GM18520 (cell line): Measurements from ENCODE around the gene PDHB.
"Not testable (repeated sequence)": the region's sequence is repeated elsewhere in the genome, so short reads cannot be mapped to it uniquely, and the experiment has no call there.

Source experiments
- ATAC-seq: cut with Tn5 transposase; IDR thresholded peaks from one replicate; pipeline ENCODE4 v1.9.1; 2021; ENCODE audit not compliant: unreplicated experiment

The PDHB gene

DNA sequence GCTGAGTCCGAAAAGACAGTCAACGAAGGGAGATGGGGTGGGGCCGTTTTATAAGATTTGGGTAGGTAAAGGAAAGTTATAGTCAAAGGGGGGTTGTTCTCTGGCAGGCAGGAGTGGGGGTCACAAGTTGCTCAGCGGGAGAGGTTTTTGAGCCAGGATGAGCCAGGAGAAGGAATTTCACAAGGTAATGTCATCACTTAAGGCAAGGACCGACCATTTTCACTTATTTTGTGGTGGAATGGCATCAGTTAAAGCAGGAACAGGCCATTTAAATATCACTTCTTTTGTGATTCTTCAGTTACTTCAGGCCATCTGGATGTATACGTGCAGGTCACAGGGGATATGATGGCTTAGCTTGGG lies 7.3 kb upstream of the PDHB start:
- not testable (repeated sequence) for ATAC-seq

DNA sequence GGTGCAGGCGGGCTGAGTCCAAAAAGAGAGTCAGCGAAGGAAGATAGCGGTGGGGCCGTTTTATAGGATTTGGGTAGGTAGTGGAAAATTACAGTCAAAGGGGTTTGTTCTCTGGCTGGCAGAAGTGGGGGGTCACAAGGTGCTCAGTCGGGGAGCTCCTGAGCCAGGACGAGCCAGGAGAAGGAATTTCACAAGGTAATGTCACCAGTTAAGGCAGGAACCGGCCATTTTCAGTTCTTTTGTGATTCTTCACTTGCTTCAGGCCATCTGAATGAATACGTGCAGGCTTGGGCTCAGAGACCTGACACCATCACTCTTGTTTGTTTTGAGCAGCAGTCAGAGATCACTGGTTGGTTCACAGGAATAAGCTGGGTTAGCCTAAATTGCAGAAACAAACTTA lies 3.6 kb upstream of the PDHB start:
- not testable (repeated sequence) for ATAC-seq

DNA sequence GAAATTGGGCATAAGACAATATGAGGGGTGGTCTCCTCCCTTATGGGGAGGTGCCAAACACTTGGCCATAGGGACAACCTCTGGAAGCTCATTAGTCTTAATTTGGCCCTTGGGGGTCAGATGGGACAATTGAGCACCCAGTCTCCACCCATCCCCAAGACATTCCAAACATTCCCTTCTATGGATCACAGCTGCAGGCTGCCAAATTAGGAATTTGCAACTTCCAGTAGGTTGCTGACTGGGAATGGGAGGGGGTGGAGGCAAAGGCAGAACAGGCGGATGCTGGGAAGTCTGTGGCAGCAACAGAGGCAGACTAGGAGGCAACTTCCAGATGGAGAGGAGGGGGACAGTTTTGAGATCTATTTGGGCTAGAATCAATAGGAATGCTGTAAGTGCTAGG lies 1.4 kb upstream of the PDHB start:
- no peak for ATAC-seq

DNA sequence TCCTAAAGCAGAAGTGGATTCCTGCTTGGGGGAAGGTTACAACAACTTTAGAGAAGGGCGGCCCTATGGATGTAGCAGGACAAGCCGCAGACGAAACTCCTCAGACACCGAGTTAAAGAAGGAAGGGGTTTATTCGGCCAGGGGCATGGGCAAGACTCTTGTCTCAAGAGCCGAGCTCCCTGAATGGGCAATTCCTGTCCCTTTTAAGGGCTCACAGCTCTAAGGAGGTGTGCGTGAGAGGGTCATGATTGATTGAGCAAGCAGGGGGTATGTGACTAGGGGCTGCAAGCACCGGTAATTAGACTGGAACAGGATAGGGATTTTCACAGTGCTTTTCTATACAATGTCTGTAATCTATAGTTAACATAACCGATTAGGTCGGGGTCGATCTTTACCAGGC lies 879 bp upstream of the PDHB start:
- ATAC-seq, result no peak

DNA sequence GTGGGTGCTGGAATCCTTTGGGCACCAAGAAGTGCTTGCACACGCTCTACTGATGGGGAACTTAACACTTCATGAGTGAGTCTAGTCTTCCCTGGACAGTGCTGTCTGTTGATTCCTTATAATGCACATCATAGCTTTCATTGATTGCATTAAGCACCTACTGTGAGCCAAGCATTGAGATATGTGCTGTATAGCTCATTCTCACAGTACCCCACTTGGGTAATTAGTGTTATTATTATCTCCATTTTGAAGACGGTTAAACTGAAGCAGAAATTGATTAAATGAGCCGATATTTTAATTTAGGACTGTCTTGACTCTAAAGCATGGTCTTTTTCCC lies 504 bp upstream of the PDHB start:
- no peak for ATAC-seq

DNA sequence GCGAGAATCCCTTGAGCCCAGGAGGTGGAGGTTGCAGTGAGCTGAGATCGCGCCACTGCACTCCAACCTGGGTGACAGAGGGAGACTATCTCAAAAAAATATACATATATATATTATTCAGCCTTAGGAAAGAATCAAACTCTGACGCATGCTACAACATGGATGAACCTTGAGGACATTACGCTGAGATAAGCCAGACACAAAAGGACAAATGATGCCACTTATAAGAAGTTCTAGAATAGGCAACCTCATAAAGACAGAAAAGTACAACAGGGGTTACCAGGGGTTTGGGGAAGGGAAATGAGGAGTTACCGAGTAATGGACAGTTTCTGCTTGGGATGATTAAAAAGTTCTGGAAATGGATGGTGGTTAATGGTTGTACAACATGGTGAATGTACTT lies 727 bp downstream of the PDHB start:
- no peak for ATAC-seq

DNA sequence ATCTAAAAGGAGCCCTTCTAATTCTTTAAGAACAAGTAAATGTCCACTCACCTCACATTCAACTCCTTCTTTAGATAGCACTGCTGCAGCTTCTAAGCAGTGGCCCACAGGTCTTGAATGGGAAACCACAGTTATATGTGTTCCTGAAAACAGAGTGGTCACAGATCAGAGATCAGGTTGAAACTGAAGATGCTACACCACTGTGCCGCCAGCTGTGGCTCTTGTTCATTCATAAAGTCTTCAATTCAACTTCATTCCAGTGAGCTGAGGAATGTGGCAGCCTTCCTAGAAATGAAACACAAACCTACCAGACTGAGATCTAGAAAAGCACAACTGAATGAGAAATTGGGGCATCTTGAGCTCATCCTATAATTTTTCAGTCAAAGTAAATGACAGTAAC lies 4.0 kb downstream of the PDHB start:
- ATAC-seq, result no peak

DNA sequence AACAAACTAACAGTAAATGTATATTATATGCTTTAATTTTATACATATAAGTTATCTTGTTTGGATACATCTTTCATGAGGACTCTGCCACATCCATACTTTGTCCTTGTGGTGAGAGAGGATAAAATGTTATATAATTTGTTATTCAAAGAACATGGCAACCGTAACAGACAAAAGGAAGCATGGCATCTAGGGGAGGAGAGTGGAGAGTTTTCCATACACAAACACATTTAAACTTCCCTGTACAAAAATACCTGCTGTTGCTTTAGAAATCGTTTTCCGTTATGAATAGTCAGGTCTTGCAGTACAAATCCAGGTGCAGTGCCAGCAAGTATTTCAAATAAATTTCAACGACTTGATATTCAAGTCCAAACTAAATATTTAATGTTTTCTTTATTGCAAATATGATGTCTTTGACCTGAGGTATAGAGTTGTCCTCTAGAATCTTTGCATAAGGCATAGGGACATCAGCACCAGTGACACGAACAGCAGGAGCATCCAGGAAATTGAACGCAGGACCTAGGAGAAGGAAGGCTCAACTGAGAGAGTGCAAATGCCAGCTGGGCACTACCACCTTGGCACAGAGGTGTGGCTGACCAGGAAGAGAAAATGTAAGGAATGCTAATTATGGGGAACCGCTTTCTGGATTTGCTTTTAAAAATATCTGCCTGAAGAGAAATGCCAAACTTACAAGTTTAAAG lies 5.8 kb downstream of the PDHB start:
- no peak for ATAC-seq

DNA sequence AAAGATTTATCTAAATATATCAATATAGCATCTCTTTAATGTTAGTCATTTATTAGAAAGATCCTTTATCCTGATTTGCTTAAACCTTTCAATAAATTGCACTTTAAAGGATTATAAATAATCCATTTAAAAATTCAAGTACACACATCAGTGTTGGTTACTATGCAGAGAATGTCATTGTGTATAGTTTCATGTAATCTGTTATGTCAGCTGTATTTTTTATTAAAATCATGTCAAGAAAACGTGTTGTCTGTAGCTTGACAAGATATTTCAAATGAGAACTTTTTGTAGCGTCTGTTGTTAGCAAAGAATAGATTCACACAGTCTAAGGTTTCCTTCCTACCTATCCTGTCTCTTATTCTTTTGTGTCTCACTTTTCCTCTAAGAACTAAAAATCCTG lies 7.8 kb downstream of the PDHB start:
- no peak for ATAC-seq

DNA sequence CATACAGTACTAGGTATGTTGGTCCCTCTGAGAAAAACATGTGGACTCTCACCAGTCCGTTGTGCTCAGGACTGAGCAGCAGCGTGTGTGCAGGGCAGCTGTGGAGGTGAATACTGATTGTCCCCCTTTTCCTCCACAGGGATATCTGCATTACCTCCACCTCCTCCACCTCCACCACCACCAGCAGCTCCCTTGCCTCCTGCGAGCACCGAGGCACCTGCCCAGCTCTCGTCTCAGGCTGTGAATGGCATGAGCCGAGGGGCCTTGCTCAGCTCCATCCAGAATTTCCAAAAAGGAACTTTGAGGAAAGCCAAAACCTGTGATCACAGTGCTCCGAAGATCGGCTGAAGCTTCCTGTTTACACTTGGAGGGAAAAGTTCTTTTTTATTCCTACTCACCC lies 9.0 kb downstream of the PDHB start:
- no peak for ATAC-seq

DNA sequence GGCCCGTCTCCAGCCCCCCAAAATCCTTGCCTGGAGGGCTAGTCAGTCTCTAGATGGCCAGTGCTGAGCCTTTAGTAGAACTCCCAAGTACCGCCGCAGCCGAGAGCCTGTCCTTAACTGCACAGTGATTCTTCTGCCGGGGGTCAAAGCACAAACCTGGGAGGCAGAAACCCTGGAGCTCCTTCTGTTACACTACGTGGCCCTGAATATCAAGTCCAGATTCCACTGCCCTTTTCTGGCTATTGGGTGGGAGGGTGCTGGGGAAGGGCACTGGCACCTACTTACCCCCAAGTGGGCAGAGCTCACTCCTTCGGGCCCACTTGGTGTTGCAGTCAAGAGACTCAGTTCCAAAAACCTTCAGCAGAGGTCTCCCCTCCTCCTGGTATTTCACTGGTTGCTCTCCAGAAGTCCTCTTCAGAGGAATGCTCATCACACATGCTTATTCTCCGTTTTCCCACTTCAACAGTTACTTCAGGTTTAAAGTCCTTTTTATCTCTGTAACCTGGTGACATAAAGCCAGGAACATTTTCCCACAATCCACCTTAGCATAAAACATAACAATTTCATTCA lies 10.8 kb downstream of the PDHB start:
- no peak for ATAC-seq

DNA sequence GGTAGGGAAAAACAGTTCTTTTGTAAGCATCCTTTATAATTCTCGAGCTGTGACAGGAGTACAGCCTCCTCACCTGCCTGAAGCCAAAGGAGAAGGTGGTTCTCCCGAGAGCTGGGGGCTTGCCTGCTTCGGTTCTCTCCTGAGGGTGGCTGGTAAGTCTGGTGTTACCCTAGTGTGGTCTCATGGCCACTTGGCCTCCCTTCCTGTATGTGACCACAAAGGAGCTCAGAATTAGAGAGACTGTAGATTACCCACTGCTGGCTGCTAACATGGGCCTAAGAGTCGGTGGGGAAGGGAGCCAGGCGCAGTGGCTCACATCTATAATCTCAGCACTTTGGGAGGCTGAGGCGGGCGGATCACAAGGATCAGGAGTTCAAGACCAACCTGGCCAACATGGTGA lies 12.6 kb downstream of the PDHB start:
- no peak for ATAC-seq

DNA sequence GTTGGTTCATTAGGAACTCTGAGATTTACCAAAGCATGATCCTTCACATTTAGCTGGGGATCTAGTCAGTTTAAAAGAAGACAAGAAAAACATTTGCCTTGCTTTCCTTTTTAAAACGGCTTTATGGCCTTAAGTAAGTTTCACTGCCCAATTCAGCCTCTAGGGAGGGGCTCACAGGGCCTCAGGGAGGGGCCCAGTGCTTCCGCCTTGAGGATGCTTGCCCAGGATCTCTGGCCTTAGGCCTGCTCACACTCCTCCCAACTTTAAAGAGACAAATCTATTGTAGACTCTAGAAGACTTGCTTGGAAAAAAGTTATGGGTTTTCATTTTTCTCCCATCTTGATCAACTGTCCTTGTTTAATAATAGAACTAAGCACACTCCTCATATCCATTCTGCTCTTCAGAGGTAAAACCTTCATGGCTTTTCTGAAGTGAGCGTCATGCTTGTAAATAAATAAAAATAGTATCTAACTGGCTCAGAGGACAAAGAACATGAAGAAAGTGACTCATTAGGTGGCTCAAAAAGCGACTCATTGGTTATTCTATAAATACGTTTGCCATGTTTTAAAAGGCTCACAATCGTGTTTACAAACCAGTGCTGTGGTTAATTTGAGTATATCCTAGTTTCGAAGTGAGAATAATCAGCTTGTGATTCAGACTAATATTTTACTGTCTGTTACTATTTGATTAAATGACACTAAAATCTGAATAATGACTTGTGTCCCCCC lies 13.7 kb downstream of the PDHB start:
- ATAC-seq, result peak; percentile 60

DNA sequence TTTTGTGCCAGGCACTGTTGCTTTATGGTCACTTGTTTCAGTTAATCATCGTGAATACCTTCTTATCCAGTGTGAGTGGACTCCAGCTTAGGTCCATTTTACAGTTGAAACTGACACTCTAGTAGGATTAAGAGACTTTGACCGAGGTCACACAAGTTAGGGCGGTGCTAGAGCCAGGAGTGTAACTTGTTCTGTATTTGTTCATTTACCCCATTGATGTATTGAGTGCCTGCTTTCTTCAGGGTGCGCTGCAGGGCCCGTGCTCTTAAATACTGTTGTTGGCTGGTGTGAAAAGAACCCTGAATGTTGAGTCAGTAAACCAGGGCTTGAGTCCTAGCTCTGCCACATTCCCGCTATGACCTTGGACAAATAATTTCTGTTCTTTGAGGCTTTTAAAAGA lies 15.4 kb downstream of the PDHB start:
- ATAC-seq, result no peak

DNA sequence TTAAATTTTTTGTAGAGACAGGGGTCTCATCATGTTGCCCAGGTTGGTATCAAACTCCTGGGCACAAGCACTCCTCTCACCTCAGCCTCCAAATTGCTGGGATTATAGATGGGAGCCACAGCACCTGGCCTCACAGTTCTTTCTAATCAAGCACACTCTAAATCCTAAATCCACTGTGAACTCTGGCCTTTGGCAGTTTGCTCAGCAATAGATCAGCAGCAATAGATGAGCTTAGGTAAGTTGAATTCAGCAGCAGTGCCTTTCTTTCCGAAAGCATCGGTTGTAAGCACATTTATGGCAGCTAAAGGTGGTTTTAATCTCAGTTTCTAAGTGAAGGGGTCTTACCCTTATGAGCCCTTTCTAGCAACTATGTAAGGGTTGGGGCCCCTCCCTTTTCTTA lies 16.6 kb downstream of the PDHB start:
- no peak for ATAC-seq

DNA sequence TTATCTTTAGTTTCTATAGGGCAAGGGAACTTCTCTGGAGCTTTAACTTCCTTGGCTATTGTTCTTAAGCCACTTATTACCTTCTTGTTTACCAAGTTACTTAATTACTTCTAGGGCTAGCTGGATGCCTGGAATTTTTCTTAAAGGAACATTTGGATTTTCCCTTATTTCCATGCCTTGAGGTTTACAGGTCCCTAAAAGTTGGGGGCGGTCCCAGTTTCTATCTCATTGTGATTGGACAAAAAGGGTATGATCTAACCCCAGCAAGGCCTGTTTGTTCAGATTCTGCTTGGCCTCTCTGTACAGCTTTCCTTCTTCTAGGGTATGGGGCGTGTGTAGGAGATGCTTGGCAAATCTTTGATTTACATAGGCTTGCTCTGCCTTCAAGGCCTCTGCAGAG lies 17.4 kb downstream of the PDHB start:
- no peak for ATAC-seq

DNA sequence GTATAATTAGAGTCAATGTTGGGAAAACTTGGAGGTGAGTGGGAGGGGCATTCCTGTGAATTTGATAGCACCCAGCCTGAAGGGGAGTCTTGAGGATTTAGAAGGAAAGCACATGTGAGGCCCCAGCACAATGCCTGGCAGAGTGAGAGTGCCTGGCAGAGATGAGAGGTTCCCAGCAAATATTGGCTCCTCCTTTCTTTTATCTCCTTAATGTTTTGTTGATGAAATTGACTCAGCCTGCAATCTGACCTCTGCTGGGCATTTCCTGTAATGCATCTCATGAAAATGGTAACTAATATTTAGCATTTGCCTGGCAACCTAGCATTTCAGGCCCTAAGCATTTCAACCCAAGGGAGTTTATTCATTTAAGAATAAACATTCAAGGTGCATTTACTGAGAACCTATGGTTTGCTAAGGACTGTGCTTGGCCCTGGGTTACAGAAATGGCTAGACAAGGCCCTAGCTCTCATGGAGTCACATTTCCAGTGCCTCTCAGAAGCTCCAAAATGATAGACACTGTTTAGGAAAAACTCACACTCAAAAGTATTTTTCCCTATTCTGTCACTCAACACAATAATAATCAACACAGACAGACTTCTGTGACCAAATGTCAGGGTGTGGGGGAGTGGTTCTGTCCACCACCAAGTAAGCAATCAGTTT lies 19.0 kb downstream of the PDHB start:
- no peak for ATAC-seq

DNA sequence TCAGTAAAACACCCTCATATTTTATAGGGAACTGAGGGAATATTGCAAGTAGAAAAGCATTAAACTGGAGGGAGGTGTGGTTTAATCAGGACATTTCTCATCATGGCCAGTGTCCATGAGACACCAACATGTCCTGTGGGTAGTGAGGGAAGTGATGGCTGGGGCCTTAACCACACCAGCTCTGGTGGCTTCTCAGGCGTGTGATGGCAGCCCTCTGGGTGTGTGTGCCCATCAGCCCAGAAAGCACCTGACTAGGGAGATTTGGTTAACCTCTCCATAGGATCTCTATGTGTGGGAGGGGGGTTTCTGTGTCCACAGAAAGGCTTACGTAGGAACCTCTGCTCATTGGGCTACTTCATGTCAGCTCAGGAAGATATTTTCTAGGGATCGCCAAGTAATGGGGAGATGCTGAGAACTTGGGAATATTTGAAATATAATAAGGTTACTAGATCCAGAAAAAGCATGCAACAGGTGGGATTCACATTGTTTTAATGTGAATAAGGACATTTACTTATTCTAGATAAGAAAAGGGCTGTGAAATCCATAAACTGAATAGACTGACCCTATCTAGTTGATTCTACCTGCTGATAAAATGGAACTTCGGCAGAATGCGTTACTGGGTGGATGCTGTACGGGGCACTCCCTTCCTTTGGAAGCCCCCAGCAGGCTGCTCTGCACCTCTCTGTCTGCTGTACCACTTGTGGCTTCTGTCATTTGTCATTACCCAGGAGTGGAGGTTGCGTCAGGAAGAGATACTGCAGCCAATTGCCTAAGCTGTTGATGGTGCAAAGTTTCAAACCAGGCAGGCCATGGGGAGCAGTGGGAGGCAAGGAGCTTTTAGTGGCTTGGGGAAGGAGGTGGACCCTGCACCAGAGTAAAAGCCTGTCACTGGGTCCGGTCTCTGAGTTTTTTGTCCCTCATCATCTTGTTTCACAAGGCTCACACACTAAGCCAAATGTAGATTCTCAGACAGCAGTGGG lies 21.5 kb downstream of the PDHB start:
- ATAC-seq, result no peak

DNA sequence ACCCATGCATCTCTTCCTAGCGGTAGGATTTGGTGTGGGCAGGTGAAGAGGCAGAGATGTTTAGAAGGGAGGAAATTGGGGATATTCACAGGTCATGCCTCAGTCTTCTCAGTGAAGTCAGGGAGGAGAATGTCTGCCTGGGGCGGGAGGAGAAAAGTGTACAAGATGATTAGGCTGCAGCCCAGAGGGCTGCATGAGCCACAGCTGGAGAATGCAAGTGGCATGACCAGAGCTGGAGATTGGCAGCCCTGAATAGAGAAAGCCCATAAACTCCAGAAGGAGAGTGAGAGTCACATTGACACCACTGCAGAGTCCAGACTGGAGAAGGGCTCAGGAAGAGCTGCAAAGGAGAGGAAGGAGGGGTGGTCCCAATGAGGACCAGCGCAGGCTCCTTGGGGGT lies 22.6 kb downstream of the PDHB start:
- no peak for ATAC-seq

DNA sequence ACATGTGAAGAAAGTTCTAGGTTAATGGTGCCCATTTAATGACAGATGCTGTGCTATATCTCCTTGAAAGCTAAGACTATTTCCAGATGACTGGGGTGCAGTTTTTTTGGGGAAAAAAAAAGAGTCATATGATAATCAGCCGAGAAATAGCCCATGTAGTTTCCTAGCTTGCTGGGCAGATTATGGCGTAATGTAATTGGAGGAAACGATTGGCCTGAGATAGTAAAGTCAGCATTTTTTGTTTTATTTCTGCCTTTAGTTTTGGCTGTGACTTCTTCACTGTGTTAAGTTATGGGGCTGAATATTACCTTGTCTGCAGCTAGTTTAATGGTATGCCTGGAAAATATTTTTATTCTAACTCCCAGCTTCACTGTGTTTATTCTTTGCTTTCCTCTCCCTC lies 24.0 kb downstream of the PDHB start:
- ATAC-seq, result no peak

DNA sequence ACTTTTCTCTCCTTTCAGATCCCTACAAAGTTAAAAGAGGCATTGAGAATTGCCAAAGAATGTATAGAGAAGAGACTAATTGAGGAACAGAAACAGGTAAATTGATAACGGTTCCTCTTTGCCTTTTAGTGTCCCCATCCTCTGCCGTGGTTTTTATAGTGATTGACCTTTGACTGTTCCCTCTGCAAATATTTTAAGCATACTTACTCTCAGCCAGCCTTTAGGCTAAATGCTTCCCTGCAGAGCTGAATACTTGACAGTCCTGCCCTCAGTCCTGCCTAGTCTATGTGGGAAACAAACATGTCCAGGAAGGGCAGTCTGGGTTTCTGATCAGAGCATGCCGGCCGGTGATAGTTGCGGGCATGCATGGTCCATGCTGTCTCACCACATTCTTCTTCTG lies 24.7 kb downstream of the PDHB start:
- ATAC-seq, result no peak
